Stimulated activated memory B cell treated with anti-CD40 and anti-IgM and Interleukin-4, amounts not matched to agents 10 μg/mL and 1 μg/mL and 100 μg/mL, for 72 hours (primary cell): Measurements from ENCODE around the gene OR5AR1.
"Not testable (repeated sequence)": the region's sequence is repeated elsewhere in the genome, so short reads cannot be mapped to it uniquely, and the experiment has no call there.

Source experiments
- ATAC-seq: fragments of 150-1000 bp; cut with Tn5 transposase; 2 replicates; pipeline ENCODE4 v1.10.0; 2021
- H3K27ac Mint-ChIP-seq: one replicate; pipeline ENCODE4 v1.8.0; 2022; ENCODE audit warnings: mild to moderate bottlenecking, mixed read lengths
- H3K27me3 Mint-ChIP-seq: one replicate; pipeline ENCODE4 v1.8.0; 2022; ENCODE audit warnings: mixed read lengths
- H3K36me3 Mint-ChIP-seq: one replicate; pipeline ENCODE4 v1.8.0; 2022; ENCODE audit warnings: mixed read lengths
- H3K4me1 Mint-ChIP-seq: one replicate; pipeline ENCODE4 v1.8.0; 2022; ENCODE audit warnings: mixed read lengths
- H3K4me3 Mint-ChIP-seq: one replicate; pipeline ENCODE4 v1.8.0; 2022; ENCODE audit warnings: mild to moderate bottlenecking, moderate library complexity, mixed read lengths
- H3K9me3 Mint-ChIP-seq: one replicate; pipeline ENCODE4 v1.8.0; 2022; ENCODE audit warnings: mixed read lengths

OR5AR1 gene

GRCh38 chr11:56663386-56663785 is at the start of gene OR5AR1:
Gene OR5AR1 (plus strand): TSS chr11:56663686. CDS start chr11:56663686, 0 bp downstream.
- no peaks in the 10 kb centered on the region for H3K36me3 Mint-ChIP-seq
- peaks cover 7% of the 10 kb centered on the region for H3K9me3 Mint-ChIP-seq
- H3K27me3 Mint-ChIP-seq, result no peaks in the 10 kb centered on the region
- no peak within 1 kb of the TSS for H3K27ac Mint-ChIP-seq
- ATAC-seq, result no peak
- H3K4me1 Mint-ChIP-seq, result no peaks in the 10 kb centered on the region
- no peak within 1 kb of the TSS for H3K4me3 Mint-ChIP-seq

- peaks cover 17% of the 10 kb centered on the region for H3K9me3 Mint-ChIP-seq
- no peaks in the 10 kb centered on the region for H3K4me1 Mint-ChIP-seq
- H3K36me3 Mint-ChIP-seq, result no peaks in the 10 kb centered on the region
- ATAC-seq, result no peak
- no peak overlapping the region for H3K27ac Mint-ChIP-seq
- no peaks in the 10 kb centered on the region for H3K27me3 Mint-ChIP-seq
- no peak overlapping the region for H3K4me3 Mint-ChIP-seq
These were observed 38.8 kb upstream of the OR5AR1 start for GRCh38 chr11:56624661-56625110.

DNA sequence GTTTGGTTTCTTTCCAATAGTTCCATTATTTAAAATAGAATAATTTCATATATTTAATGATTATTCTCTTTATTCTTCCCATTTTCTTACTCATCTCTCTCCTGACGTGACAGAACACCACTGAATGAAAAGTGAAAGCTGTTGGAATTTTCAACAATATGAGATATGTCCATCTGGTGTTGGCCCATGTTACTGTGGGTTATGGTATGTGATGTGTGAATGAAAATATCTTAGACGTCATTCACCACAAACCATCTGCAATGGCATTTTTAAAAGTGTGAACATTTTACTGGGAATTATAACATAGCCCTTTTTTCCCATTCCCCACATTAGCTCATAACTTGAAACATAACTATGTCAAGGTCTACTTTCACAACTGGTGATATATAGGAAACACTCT is 37.5 kb upstream of the OR5AR1 start:
- H3K4me3 Mint-ChIP-seq, result no peak overlapping the region
- no peak for ATAC-seq

GRCh38 chr11:56632329-56632728 is 31.2 kb upstream of the OR5AR1 start:
- Mint-ChIP-seq H3K4me3 (no peak overlapping the region), H3K9me3 (peaks cover 7% of the 10 kb centered on the region), H3K27me3 (no peaks in the 10 kb centered on the region), H3K36me3 (no peaks in the 10 kb centered on the region), H3K27ac (no peak overlapping the region), H3K4me1 (no peaks in the 10 kb centered on the region)
- ATAC-seq, result no peak

More for the DNA sequence above, 37.5 kb upstream of the OR5AR1 start:
- no peaks in the 10 kb centered on the region for H3K36me3 Mint-ChIP-seq
- H3K27me3 Mint-ChIP-seq, result no peaks in the 10 kb centered on the region
- H3K9me3 Mint-ChIP-seq, result peaks cover 17% of the 10 kb centered on the region
- no peaks in the 10 kb centered on the region for H3K4me1 Mint-ChIP-seq
- no peak overlapping the region for H3K27ac Mint-ChIP-seq

- Mint-ChIP-seq H3K27me3 (no peaks in the 10 kb centered on the region), H3K4me3 (no peak overlapping the region), H3K36me3 (no peaks in the 10 kb centered on the region), H3K27ac (no peak overlapping the region), H3K9me3 (no peaks in the 10 kb centered on the region), H3K4me1 (no peaks in the 10 kb centered on the region)
- no peak for ATAC-seq
These were observed 26.6 kb upstream of the OR5AR1 start for GRCh38 chr11:56636861-56637260.

DNA sequence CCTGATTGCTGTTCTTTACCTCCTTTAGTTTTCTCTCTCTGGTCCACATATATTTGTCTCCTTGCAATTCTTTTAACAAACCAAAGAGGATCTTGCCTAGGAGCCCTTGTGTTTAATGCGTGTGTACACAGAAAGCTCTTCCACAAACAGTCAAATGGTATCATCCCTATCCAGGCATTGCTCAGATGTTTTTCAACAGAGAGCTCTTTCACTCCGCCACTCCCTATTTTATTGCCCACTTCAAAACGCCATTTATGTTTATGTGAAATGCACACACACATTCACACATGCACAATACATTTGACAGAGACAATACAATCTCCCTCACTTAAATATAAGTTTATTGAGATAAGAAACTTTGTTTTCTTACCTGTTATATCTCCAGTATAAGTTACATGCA is 26.0 kb upstream of the OR5AR1 start:
- Mint-ChIP-seq H3K36me3 (no peaks in the 10 kb centered on the region), H3K27me3 (no peaks in the 10 kb centered on the region)

DNA sequence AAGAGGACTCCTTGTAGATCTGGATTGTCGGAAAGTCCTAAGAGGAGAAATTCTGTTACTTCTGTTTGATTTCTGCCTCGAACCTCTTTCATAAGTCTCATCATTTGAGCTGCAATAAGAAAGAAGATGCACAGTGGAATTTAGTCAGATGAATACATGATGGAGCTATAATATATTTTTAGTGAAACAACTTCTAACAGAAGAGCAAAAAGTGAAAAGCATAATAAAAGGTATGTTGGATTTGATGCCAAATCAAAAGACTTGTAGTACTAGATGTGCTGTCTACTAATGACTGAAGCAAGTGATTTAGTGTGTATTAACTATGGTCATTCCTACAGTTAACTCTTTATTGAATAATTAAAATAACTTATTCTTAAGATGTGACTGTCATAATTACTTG is 21.1 kb upstream of the OR5AR1 start, which contains the start of gene OR5AP2:
TSS of gene OR5AP2 (minus strand) at position 101 of the 400 bp plus-strand sequence. CDS start at position 101, 0 bp downstream.
- Mint-ChIP-seq H3K27ac (no peak within 1 kb of the TSS), H3K4me1 (no peaks in the 10 kb centered on the region), H3K9me3 (peaks cover 4% of the 10 kb centered on the region), H3K4me3 (no peak within 1 kb of the TSS), H3K27me3 (no peaks in the 10 kb centered on the region), H3K36me3 (no peaks in the 10 kb centered on the region)
- no peak for ATAC-seq

More for the DNA sequence above, 26.0 kb upstream of the OR5AR1 start:
- no peak for ATAC-seq
- no peaks in the 10 kb centered on the region for H3K9me3 Mint-ChIP-seq
- H3K4me3 Mint-ChIP-seq, result no peak overlapping the region
- no peak overlapping the region for H3K27ac Mint-ChIP-seq
- H3K4me1 Mint-ChIP-seq, result no peaks in the 10 kb centered on the region

DNA sequence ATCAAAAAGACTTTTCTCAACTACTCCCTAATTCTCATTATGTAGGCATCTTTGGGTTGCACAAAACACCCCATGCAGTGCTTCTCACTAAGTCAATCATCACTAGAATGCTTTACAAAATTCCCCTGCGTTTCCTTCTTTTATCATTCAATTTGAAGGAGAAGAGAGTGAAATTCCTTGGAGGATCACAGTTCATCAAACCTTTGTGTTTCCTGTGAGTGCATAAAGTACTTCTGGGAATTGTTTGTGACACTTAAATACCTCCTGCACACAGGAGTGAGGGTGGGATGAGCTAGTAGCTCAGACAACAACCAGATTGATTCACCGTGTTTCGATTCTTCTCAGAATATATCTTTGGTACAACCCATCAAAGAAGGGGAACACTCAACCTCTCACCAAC is 3.7 kb upstream of the OR5AR1 start:
- no peak overlapping the region for H3K27ac Mint-ChIP-seq
- H3K9me3 Mint-ChIP-seq, result peaks cover 10% of the 10 kb centered on the region
- H3K27me3 Mint-ChIP-seq, result no peaks in the 10 kb centered on the region
- ATAC-seq, result no peak
- no peak overlapping the region for H3K4me3 Mint-ChIP-seq
- no peaks in the 10 kb centered on the region for H3K36me3 Mint-ChIP-seq
- no peaks in the 10 kb centered on the region for H3K4me1 Mint-ChIP-seq

DNA sequence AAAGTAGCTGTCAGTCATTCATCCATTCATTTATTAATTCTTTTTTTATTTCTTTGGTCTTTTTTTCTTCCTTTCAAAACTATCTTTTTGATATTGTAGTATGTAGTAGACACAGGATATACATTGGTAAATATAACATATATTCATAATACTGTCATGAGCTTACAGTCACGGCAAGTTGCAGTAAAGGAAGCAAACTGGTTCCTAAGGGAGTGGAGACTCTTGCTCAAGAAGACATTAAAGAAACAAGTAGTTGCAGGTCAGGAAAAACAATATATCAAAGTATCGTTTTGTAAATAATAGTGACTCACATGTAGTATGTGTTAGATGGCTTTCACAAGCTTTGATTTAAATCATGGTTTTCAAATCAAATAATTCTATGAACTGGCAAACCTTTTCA is 7.5 kb downstream of the OR5AR1 start:
- H3K36me3 Mint-ChIP-seq, result no peaks in the 10 kb centered on the region
- ATAC-seq, result no peak

GRCh38 chr11:56688554-56689100 is 25.1 kb downstream of the OR5AR1 start:
- Mint-ChIP-seq H3K9me3 (peaks cover 7% of the 10 kb centered on the region), H3K27ac (no peak overlapping the region), H3K36me3 (no peaks in the 10 kb centered on the region), H3K27me3 (no peaks in the 10 kb centered on the region), H3K4me1 (no peaks in the 10 kb centered on the region), H3K4me3 (no peak overlapping the region)
- ATAC-seq, result no peak

More for the DNA sequence above, 7.5 kb downstream of the OR5AR1 start:
- H3K27me3 Mint-ChIP-seq, result no peaks in the 10 kb centered on the region
- H3K9me3 Mint-ChIP-seq, result peaks cover 3% of the 10 kb centered on the region
- no peaks in the 10 kb centered on the region for H3K4me1 Mint-ChIP-seq
- H3K4me3 Mint-ChIP-seq, result no peak overlapping the region
- H3K27ac Mint-ChIP-seq, result no peak overlapping the region

DNA sequence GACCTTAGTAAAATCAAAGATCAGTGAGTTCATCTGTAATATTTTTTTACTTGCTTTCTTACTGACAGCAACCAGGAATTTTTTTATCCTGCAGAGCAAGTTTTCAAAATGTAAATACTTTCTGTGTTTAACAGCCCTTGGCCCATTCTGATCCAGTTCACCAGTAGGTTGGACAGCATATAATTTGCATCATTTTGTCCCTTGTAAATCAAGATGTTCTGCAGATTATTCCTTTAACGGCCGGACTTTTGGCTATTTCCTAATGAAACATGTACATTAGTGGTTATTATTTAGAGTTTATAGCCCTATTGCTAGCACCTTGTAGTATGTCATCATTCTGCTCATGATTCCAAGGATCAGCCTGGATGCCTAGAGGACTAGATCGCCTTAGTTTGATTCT is 27.7 kb downstream of the OR5AR1 start:
- H3K4me1 Mint-ChIP-seq, ATAC-seq, H3K4me3 Mint-ChIP-seq, H3K27me3 Mint-ChIP-seq, H3K27ac Mint-ChIP-seq, H3K36me3 Mint-ChIP-seq, H3K9me3 Mint-ChIP-seq: not testable (repeated sequence)

DNA sequence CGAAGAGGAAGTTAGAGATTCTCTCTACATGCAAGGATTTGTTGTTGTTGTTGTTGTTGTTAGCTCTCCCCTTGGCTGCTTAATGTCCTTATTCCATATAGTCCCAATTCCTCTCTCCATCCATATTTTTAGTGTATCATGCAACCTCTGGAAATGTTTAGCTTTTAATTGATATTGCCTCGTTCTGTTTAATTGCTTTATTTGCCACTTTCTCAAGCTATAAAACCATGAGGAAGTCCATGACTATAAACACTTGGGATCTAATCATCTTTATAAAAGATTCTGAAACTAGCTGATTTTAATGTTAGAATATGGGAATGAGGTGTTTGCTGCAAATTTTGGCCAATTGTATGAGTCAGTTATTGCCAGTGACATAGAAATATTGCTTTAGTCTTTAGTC is 29.9 kb downstream of the OR5AR1 start:
- no peaks in the 10 kb centered on the region for H3K36me3 Mint-ChIP-seq
- ATAC-seq, result no peak
- H3K27ac Mint-ChIP-seq, result no peak overlapping the region
- H3K27me3 Mint-ChIP-seq, result no peaks in the 10 kb centered on the region
- no peaks in the 10 kb centered on the region for H3K4me1 Mint-ChIP-seq
- H3K4me3 Mint-ChIP-seq, result no peak overlapping the region
- H3K9me3 Mint-ChIP-seq, result peaks cover 4% of the 10 kb centered on the region

DNA sequence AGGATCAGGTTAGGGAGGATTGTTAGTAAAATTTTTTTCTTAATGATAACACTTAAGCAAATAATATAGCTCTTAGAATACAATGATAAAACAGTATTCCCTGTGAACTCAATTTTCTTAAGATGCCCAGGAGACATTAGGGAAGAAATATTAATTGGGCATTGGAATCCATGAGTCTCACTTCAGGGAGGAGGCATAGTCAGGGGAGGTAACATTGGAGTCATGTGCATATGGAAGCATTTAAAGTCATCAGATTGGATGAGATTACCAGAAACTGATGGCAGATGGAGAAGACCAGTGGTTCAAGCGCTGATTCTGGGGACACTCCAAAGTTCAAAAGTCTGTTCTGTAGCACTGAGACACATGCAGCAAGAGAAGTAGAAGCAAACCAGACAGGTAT is 35.3 kb downstream of the OR5AR1 start, which contains the start of gene OR9G1:
TSS of gene OR9G1 (plus strand) at position 301 of the 400 bp plus-strand sequence. CDS start 1,293 bp downstream, outside the sequence.
- no peak within 1 kb of the TSS for H3K27ac Mint-ChIP-seq
- H3K4me3 Mint-ChIP-seq, result no peak within 1 kb of the TSS
- peaks cover 7% of the 10 kb centered on the region for H3K9me3 Mint-ChIP-seq
- H3K36me3 Mint-ChIP-seq, result no peaks in the 10 kb centered on the region
- ATAC-seq, result no peak
- H3K27me3 Mint-ChIP-seq, result no peaks in the 10 kb centered on the region
- H3K4me1 Mint-ChIP-seq, result no peaks in the 10 kb centered on the region

DNA sequence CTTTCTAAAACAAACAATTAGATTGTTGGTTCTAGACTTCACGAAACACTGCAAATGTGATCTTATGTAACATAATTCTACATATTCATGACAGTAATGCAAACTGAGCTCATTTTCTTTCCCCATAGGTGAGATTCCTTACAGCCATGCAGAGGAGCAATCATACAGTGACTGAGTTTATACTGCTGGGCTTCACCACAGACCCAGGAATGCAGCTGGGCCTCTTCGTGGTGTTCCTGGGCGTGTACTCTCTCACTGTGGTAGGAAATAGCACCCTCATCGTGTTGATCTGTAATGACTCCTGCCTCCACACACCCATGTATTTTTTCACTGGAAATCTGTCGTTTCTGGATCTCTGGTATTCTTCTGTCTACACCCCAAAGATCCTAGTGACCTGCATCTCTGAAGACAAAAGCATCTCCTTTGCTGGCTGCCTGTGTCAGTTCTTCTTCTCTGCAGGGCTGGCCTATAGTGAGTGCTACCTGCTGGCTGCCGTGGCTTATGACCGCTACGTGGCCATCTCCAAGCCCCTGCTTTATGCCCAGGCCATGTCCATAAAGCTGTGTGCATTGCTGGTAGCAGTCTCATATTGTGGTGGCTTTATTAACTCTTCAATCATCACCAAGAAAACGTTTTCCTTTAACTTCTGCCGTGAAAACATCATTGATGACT is 36.9 kb downstream of the OR5AR1 start:
- Mint-ChIP-seq H3K9me3 (peaks cover 7% of the 10 kb centered on the region), H3K4me3 (no peak overlapping the region), H3K4me1 (no peaks in the 10 kb centered on the region), H3K27ac (no peak overlapping the region), H3K36me3 (no peaks in the 10 kb centered on the region), H3K27me3 (no peaks in the 10 kb centered on the region)
- ATAC-seq, result peak; percentile 46

DNA sequence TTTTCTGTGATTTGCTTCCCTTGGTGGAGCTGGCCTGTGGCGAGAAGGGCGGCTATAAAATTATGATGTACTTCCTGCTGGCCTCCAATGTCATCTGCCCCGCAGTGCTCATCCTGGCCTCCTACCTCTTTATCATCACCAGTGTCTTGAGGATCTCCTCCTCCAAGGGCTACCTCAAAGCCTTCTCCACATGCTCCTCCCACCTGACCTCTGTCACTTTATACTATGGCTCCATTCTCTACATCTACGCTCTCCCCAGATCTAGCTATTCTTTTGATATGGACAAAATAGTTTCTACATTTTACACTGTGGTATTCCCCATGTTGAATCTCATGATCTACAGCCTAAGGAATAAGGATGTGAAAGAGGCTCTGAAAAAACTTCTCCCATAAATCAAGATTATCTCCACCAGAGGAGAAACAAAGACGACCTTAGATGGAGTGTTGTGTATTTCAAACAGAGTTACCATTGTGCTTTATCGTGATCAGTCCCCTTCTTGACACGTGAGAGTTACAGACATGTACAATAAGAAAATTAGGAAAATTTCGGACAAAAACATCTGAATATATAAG is 37.5 kb downstream of the OR5AR1 start:
- H3K4me3 Mint-ChIP-seq, result no peak overlapping the region
- peak; percentile 27 for ATAC-seq
- no peaks in the 10 kb centered on the region for H3K27me3 Mint-ChIP-seq
- no peak overlapping the region for H3K27ac Mint-ChIP-seq
- H3K9me3 Mint-ChIP-seq, result peaks cover 7% of the 10 kb centered on the region
- no peaks in the 10 kb centered on the region for H3K36me3 Mint-ChIP-seq
- H3K4me1 Mint-ChIP-seq, result no peaks in the 10 kb centered on the region
